ENCODE results near the gene THSD7A.

THSD7A gene

GRCh38 chr7:11817111-11817740, 14.8 kb downstream of the THSD7A start:
- no peak for DNase-seq (ENCODE audit: low read depth)

- no peak for DNase-seq (ENCODE audit: low read depth)
Measured at GRCh38 chr7:11811709-11812108, 20.3 kb downstream of the THSD7A start.

GRCh38 chr7:11810043-11810625, 21.9 kb downstream of the THSD7A start:
- DNase-seq (ENCODE audit: low read depth) = no peak

- DNase-seq (ENCODE audit: low read depth) = no peak
Measured at GRCh38 chr7:11807000-11807399, 25.0 kb downstream of the THSD7A start.

- DNase-seq (ENCODE audit: low read depth) = no peak
Measured at GRCh38 chr7:11804621-11805020, 27.4 kb downstream of the THSD7A start.

- no peak for DNase-seq (ENCODE audit: low read depth)
Measured at GRCh38 chr7:11795231-11795630, 36.8 kb downstream of the THSD7A start.

GRCh38 chr7:11792166-11792565, 39.8 kb downstream of the THSD7A start:
- DNase-seq (ENCODE audit: low read depth) = no peak

- DNase-seq (ENCODE audit: low read depth) = no peak
Measured at GRCh38 chr7:11788568-11788967, 43.4 kb downstream of the THSD7A start.

GRCh38 chr7:11787534-11787933, 44.5 kb downstream of the THSD7A start:
- no peak for DNase-seq (ENCODE audit: low read depth)

GRCh38 chr7:11786186-11786585, 45.8 kb downstream of the THSD7A start:
- no peak for DNase-seq (ENCODE audit: low read depth)

GRCh38 chr7:11784769-11785536, 47.0 kb downstream of the THSD7A start:
- no peak for DNase-seq (ENCODE audit: low read depth)

- DNase-seq (ENCODE audit: low read depth) = no peak
Measured at GRCh38 chr7:11779864-11780674, 51.9 kb downstream of the THSD7A start.

- DNase-seq (ENCODE audit: low read depth) = no peak
Measured at GRCh38 chr7:11776039-11776438, 56.0 kb downstream of the THSD7A start.

- no peak for DNase-seq (ENCODE audit: low read depth)
Measured at GRCh38 chr7:11775401-11775800, 56.6 kb downstream of the THSD7A start.

- no peak for DNase-seq (ENCODE audit: low read depth)
Measured at GRCh38 chr7:11768263-11768662, 63.7 kb downstream of the THSD7A start.

GRCh38 chr7:11767148-11767547, 64.8 kb downstream of the THSD7A start:
- DNase-seq (ENCODE audit: low read depth) = no peak

GRCh38 chr7:11760372-11760771, 71.6 kb downstream of the THSD7A start:
- no peak for DNase-seq (ENCODE audit: low read depth)

- no peak for DNase-seq (ENCODE audit: low read depth)
Measured at GRCh38 chr7:11758627-11759111, 73.3 kb downstream of the THSD7A start.

- DNase-seq (ENCODE audit: low read depth) = no peak
Measured at GRCh38 chr7:11757153-11757552, 74.8 kb downstream of the THSD7A start.

- no peak for DNase-seq (ENCODE audit: low read depth)
Measured at GRCh38 chr7:11754933-11755332, 77.1 kb downstream of the THSD7A start.

GRCh38 chr7:11754123-11754522, 77.9 kb downstream of the THSD7A start:
- DNase-seq (ENCODE audit: low read depth) = no peak

- no peak for DNase-seq (ENCODE audit: low read depth)
Measured at GRCh38 chr7:11753433-11753832, 78.6 kb downstream of the THSD7A start.

Measured in T-helper 22 cell (primary cell).